ENCODE data around the gene UBR1. TPM values are rescaled to one million over a fixed set of nuclear protein-coding genes. Genes with fewer than 3 reads are reported as not detected.

The UBR1 gene
- total RNA-seq, 1 experiment from 2014 or later: 22.8 TPM

DNA sequence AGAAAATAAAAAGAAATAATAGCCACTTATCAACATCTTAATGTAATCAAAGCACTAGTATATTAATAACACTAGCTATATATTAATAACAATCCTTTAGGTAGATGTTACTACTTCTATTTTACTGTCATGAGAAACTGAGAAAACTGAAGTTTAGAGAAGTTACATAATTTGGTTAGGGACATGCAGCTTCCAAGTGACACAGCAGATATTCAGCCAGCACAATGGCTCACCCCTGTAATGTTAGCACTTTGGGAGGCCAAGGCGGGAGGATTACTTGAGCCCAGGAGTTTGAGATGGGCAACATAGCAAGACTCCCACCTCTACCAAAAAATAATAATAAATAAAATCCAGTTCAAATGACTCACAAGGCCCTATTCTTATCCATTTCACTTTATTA lies 1.9 kb upstream of the UBR1 start:
- no peak for DNase-seq (ENCODE audit: low read depth)

DNA sequence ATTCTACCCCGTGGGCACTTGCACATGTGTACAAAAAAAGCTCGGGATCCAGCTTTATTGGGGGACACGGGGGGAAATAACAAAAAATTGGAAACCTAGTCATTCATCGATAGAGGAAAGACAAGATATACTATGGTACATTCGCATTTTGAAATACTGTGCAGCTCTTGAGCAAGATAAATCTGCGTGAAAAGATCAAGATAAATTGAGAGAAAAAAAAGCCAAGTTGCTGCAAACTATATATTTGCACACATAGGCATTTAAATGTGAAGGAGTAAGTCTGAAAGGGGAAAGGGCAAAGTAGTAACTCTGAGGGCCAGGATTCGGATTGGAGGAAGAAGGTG lies 620 bp upstream of the UBR1 start:
- no peak for DNase-seq (ENCODE audit: low read depth)

GRCh38 chr15:43105077-43105736 lies 631 bp downstream of the UBR1 start:
- peak; percentile 9 for DNase-seq (ENCODE audit: low read depth)

- DNase-seq (ENCODE audit: low read depth): peak; percentile 15
Measured at GRCh38 chr15:43104426-43104825, 1.4 kb downstream of the UBR1 start.

GRCh38 chr15:43103907-43104306 lies 1.9 kb downstream of the UBR1 start:
- no peak for DNase-seq (ENCODE audit: low read depth)

GRCh38 chr15:43102187-43102586 lies 3.7 kb downstream of the UBR1 start:
- no peak for DNase-seq (ENCODE audit: low read depth)

- no peak for DNase-seq (ENCODE audit: low read depth)
Measured at GRCh38 chr15:43100971-43101370, 4.9 kb downstream of the UBR1 start.

DNA sequence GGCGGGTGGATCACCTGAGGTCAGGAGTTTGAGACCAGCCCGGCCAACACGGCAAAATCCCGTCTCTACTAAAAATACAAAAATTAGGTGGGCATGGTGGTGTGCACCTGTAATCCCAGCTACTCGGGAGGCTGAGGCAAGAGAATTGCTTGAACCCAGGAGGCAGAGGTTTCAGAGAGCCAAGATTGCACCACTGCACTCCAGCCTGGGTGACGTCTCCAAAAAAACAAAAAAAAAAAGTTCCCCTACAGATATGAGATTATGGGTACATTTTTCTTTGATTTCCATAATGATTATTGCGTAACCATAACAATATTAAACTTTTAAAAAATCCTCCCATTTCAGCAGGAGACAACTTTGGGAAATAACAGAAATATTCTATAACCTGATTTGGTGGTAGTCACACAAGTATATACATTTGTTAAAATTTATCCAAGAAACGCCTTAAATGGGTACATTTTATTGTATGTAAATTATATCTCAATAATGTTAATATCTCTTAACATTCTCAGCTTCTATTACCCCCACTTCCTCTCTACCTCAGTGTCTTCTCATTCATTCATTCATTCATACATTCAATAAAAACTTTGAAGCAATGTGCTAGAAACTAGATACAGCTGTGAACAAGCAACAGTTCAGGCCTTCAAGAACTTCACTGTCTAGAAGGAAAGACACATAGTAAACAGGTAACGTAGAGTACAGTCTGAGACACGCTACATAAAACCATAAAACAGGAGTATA lies 6.6 kb downstream of the UBR1 start:
- no peak for DNase-seq (ENCODE audit: low read depth)

DNA sequence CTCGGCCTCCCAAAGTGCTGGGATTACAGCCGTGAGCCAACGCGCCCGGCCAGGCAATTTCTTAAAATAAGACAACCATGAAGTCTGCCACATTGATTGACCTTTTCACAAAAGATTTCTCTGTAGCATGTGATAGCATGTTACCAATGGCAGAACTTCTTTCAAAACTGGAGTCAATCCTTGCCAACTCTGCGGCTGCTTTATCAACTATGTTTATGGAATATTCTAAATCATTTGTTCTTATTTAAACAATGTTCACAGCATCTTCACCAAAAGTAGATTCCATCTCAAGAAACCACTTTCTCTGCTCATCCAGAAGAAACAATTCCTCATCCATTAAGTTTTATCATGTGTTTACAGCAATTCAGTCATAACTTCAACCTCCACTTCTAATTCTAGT lies 9.4 kb downstream of the UBR1 start:
- DNase-seq (ENCODE audit: low read depth): no peak

DNA sequence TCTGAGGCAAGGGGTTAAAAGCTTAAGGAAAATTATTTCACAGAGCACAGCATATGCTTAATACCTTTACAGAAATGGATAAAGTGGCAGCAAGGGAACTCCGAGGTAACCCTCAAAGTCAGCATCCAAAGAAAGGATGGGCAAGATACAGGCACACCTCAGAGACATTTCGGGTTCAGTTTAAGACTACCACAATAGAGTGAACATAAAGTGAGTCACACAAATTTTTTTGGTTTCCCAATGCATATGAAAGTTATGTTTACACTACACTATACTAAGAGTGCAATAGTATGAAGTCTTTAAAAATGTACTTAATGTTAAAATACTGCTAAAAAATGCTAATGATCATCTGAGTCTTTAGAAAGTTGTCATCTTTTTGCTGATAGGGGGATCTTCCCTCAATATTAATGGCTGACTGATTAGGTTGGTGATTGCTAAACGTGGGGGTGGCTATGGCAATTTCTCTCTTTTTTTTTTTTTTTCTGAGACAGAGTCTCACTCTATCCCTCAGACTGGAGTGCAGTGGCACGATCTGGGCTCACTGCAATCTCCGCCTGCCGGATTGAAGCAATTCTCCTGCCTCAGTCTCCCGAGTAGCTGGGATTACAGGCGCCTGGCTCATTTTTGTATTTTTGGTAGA lies 10.0 kb downstream of the UBR1 start:
- no peak for DNase-seq (ENCODE audit: low read depth)

- DNase-seq (ENCODE audit: low read depth): no peak
Measured at GRCh38 chr15:43095243-43095642, 10.6 kb downstream of the UBR1 start.

DNA sequence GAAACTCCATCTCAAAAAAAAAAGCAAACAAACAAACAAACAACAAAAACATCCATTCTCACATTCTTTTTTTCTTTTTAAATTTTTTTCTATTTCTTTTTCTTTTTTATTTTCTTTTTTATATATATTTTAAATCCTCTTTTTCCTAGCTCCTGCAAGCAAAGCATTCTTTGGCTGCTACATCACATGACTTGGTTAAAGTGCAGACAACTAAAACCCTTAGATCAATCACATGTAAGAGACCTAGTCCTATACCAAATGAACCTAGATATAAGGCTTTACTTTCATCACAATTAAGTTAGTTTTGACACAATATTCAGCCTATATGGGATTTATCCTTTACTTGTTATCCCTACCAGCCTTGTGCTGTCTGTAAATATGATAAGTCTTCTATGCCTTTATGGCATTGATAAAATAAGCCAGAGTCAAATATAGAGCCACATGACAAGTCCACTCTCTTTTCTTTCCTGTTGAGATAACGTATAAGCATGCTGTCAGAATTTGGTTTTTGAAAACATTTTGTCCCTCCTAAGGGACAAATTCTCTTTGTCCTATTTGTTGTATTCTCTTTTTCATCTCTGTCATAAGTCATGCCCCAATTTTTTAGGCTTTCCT lies 11.3 kb downstream of the UBR1 start:
- DNase-seq (ENCODE audit: low read depth): no peak

DNA sequence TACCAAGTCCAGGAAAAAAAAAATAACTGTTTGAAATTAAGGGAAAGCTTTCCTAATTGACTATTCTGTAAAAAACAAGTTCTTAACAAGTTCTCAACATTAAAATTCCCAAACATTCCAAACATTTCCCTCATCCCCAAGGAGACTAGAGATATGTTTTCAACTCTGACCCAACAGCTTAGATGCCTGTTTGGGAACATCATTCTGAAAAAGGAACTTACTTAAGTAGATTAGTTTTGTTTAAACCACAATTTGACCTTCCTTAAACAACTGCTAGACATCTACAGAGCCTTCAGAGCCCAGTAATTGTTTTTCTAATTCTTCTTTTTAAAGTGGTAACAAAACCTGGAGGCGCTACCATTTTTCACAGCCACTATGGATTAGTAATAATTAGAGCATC lies 12.8 kb downstream of the UBR1 start:
- no peak for DNase-seq (ENCODE audit: low read depth)

GRCh38 chr15:43091859-43092258 lies 14.0 kb downstream of the UBR1 start:
- no peak for DNase-seq (ENCODE audit: low read depth)

- DNase-seq (ENCODE audit: low read depth): peak; percentile 9
Measured at GRCh38 chr15:43086551-43086950, 19.3 kb downstream of the UBR1 start.

GRCh38 chr15:43085921-43086320 lies 19.9 kb downstream of the UBR1 start:
- DNase-seq (ENCODE audit: low read depth): no peak

DNA sequence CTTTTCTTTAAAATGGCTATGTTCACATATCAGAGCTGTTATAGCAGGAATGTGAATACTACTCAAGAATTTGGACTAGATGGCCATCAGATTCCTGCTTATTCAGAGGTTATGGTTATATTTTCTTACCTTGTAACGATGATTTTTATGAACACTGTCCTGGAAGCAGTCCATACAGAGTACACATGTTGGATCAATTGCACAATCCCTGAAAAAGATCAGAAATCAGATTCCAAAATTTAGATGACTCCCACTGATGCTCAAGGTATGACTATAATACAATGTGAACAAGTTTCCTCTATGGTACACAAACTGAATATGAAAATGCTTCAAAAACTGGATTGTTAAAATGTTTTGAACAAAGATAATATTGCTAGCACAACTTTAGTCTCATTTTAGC lies 23.3 kb downstream of the UBR1 start:
- DNase-seq (ENCODE audit: low read depth): no peak

DNA sequence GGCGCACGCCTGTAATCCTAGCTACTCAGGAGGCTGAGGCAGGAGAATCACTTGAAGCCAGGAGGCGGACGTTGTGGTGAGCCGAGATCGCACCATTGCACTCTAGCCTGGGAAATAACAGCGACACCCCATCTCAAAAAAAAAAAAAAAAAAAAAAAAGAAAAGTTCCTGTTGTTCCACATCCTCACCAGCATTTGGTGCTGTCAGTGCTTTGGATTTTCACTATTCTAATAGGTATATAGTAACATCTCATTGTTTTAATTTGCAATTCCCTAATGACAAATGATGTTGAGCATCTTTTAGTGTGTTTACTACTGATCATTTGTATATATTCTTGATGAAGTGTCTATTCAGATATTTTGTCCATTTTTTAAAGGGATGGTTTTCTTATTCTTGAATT lies 24.6 kb downstream of the UBR1 start:
- DNase-seq (ENCODE audit: low read depth): no peak

DNA sequence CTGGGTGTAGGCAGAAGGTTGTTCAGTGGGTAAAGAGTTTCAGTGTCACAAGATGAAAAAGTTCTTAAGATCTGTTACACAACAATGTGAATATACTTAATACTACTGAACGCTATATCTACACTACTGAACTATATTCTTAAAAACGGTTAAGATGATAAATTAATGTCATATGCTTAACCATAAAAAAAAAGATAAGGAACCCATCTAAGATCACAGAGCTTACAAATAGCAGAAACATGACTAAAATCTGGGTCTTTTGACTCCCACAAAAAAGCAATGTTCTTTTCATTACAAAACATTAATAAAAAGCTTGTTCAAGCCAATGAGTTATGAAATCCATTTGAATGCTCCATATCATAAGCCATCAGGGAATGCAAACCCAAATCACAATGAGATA lies 34.4 kb downstream of the UBR1 start:
- DNase-seq (ENCODE audit: low read depth): no peak

DNA sequence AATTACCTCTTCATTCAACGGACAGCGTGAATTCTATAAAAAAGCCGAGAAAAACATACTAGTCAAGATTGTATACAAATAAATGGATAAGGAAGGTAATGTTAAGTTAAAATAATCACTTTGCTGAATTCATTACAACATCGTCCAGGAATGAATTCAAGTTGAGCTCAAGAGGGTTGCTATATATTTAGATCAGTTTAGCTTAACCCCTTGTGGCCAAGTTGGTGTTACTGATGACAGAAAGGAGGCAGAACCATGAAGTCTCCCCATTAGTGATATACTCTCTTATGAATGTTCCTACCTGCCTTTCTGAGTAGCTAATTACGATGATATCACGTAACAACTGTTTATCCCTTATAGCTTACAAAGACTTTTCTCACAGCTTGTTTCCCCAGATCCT lies 34.9 kb downstream of the UBR1 start:
- no peak for DNase-seq (ENCODE audit: low read depth)

- DNase-seq (ENCODE audit: low read depth): no peak
Measured at GRCh38 chr15:43070249-43070648, 35.6 kb downstream of the UBR1 start.

DNA sequence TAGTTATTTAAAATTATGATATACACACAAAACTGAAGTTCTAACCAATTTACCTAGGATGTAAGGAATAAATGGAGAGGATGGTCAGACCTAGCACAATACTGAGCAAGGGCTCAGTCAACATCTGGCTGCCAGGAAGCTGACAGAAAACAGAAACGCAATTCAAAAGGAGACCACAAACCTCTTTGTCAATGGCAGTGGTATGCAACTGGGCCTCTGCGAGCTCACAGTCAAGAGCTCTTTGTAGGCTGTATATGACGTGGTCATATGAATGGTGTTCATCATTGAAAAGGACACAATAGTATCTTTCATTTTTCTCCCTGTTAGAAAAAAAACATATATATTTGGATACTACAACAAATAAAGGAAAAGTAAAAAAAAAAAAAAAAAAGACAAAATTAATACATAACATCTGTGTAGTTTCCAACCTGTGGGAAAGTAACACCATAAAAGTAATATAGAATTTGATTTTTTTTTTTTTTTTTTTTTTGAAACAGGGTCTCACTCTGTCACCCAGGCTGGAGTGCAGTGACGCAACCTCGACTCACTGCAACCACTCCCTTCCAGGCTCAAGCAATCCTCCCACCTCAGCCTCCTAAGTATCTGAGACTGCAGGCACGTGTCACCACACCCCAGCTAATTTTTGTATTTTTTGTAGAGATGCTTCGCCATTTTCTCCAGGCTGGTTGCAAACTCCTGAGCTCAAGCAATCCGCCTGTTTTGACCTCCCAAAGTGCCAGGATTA lies 37.9 kb downstream of the UBR1 start:
- DNase-seq (ENCODE audit: low read depth): peak; percentile 65
